Epidermal melanocyte (primary cell): ENCODE data around the gene PAEP.
A peak's percentile ranks its signal among the peaks of the same experiment; 100 is the strongest.

ENCODE experiments used
- DNase-seq: peaks from one replicate; pipeline ENCODE4 v3.0.0; 2011; ENCODE audit warnings: low spot score; ENCODE audit not compliant: insufficient read length

Gene PAEP

DNA sequence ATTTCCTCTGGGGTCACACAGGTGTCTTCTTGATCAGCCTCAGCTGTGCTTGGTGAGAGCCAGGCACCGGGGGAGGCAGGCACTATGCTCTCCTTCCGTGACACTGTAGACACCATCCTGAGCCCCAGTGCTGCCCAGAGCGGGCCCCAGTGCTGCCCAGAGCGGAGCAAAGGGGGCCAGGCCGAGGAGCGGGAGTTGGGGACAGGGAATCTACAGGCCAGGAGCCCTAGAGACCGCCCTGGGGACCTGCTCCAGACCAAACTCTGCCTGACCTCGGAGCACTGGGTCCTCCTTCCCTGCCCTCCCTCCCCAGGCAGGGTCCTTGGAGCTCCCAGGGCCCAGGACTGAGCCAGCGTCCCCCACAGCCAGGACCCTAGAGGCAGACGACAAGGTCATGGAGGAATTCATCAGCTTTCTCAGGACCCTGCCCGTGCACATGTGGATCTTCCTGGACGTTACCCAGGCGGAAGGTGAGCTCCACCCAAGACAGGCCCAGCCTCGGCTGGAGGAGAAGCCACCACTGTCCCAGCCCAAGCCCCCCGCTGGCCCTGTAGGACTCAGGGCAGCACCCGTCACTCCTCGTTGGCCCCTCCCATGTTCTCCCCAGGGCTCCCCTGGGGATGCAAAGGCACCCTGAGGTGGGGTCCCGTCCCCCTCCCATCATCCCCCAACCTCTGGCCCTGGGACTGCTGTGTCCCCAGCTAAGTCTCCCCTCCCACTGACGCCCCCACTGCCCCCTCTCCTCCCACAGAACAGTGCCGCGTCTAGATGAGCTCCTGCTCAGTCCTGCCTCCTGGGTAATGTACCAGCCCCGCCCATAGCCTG, 30.2 kb downstream of the PAEP start:
- peak; percentile 8 for DNase-seq

DNA sequence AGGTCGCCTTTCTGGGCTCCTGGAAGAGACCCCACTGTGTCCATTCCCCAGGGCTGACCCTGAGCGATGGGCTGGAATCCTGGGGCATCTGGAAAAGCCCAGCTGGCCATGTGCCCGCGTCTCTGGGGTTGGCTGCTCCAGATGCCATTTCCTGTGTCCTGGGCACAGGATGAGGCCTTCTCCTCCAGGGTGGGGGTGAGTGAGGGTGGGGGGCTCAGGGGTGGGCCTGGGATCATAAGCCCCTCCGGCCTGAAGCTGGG, 30.7 kb downstream of the PAEP start:
- DNase-seq, result peak; percentile 5

DNA sequence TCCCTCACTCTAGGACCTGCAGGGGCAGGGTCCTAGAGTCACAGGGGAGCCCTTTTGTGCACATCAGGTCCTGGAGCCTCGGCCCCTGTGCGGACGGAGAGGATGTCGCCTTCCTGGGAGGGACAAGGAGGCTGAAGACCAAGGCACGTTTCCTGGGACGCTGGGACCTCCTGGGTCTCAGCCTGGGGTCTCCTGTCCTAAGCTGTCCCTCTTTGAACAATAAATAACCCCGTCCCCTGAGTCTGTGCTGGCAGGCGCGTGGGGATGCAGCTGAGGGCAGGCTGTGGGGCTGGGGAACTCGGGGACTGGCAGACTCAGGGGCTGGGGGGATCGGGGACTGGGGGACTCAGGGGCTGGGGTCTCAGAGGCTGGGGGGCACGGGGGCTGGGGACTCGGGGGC, 31.1 kb downstream of the PAEP start:
- no peak for DNase-seq

DNA sequence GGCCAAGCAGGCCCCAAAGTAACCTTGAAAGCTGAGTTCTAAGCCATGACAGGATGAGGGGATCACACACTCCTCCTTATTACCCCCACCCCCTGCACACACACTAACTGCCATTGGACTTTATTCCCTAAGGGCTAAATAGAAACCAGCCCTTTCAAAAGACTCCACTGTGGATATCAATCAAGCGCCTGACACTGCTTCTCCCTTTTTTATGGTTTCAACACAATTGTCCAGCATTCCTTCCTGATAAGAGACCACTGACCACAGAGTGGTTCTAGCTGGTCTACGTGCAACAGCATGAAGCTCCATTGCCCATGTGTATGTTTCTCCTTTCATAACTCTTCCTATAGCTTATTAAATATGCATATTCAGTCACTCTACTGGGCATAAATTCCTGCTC, 34.7 kb downstream of the PAEP start:
- DNase-seq, result no peak

DNA sequence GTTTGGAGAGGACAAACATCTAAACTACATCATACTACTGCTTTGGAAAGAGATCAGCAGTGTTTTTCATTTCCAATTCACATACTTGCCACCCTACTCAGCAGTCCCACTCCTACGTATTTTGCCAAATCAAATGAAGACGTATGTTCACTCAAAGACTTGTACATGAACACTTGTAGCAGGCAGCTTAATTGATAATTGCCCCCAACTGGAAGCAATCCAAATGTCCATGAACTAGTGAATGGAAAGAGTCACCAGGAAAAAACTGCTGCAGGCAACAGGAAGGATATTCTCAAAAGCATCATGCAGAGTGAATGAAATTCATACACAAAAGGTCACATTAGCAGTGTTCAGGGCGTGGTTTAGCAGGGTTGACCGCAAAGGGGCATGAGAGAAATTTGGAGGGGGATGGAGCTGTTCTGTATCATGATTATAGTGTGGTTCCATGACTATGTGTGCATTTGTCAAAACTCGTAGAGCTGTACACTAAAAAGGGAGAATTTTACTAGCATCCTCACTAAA, 38.8 kb downstream of the PAEP start:
- DNase-seq, result no peak

DNA sequence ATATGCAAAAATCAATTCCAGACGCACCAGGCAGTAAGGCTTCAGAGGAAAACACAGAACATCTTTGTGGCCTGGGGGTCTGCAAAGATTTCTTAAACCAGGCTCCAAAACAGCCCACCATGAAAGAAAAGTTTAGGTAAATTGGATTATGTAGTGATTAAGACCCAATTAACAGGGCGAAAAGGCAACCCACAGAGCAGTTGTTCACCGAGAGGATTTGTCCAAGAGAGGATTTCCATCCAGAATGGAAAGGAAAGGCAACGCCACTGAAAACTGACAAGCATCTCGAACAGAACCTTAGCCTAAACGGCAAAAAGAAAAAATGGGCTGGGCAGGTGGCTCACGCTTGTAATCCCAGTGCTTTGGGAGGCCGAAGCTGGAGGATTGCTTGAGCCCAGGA, 40.4 kb downstream of the PAEP start:
- no peak for DNase-seq

DNA sequence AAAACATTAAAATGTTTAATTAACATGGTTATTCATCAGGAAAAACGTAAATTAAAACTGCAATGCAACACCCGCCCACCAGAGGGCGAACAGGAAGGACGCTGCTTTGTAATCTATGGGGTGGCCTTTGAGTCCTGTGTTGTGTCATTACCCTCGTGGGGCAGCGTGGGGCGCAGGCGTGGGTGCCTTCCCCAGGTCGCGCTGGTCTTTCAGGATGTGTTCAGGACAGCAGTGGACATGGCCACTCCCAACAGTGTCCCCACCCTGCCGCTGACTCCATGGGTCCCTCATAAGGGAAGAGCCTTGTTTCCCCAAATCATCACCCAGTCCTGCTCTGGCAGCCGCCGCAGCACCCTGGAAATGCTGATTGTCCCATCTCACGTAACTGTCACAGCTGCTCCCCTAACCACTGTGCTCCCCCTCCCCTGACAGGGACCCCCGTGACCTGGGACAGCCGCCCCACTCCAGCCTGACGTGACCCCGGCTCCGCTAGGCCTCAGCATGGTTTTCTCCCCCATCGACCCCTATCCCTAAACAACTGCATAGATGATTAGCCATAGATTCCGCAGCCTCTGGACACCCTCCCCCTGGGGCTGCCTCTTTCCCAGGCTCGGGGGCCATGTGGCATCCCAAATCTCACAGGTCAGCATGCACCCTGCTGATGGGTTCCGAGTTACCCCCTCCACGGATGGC, 41.4 kb downstream of the PAEP start:
- DNase-seq, result peak; percentile 48

DNA sequence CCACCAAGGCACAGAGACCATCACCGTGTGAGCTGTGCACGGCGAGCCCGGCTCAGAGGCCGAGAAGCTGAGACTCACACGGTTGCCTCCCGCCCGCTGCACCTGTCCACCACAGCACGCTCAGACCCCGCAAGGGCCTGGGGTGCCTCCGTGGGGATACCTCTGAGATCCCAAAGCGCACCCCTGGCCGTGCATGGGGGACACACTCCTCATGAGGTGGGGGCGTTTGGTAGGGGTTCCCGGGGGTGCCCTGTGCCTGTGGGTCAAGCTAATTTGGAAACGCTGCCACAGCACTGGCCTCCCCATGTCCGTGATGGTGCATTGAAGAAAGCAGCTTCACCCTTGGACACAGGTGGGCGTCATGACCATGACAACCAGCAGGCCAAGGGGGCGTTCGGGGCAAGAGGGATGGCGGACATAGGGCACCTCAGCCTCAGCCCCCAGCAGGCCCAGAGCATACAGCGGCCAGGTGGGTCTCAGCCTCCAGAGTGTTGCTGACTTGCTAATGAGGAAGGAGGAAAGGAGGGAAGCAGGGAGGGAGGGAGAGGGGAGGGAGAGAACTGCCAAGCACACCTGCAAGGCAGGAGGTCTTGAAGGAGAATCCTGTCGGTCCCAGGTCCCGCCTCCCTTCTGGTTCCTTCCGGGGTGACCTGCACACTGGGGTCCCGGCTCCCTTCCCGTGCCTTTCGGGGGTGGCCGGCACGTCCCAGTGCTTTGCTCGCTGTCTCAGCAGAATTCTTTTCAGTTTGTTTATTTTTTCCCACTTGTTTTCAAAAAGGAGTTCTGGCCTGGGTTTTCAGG, 43.1 kb downstream of the PAEP start:
- DNase-seq, result no peak

DNA sequence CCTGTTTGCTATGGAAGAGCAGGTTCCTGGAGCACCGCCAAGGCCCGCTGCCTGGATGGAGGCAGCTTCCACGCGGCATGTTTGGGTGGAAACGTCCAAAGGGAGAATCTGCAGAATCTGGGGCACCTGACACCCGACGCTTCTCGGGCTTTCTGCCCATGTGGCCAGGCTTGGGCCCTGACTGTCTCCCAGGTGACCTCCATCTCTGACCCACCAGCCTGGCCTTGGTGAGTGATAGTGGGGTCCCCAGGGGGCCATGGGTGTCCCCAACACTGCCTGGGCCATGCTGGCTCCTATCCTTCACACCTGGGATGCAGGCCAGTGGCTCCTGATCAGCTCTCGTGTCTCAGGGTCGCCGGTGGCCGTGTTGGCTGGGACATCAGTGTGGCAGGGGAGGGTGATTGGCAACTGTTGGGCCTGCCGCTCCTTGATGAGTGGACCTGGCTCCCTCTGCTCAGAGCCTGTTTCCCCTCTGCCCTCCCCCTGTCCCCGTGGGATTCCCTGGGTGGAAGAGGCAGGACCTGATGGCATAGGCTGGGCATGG, 43.8 kb downstream of the PAEP start:
- no peak for DNase-seq

DNA sequence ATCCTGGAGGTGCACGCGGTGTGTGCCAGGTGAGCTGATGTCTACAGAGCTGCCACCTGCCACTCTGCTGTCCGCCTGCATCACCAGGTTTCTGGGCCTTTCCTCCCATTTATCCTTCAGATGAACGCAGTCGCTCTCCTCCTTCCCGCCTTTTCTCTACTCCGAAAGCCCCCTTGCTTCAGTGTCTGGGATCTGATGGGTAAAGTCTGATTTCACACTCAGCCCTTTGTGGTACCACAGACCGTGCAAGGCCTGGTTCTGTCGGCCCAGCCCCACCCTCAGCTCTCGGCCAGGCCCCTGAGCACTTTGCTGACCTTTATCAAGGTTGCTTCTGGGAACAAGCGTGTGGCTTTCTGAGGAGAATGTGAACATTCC, 45.3 kb downstream of the PAEP start:
- DNase-seq, result no peak

DNA sequence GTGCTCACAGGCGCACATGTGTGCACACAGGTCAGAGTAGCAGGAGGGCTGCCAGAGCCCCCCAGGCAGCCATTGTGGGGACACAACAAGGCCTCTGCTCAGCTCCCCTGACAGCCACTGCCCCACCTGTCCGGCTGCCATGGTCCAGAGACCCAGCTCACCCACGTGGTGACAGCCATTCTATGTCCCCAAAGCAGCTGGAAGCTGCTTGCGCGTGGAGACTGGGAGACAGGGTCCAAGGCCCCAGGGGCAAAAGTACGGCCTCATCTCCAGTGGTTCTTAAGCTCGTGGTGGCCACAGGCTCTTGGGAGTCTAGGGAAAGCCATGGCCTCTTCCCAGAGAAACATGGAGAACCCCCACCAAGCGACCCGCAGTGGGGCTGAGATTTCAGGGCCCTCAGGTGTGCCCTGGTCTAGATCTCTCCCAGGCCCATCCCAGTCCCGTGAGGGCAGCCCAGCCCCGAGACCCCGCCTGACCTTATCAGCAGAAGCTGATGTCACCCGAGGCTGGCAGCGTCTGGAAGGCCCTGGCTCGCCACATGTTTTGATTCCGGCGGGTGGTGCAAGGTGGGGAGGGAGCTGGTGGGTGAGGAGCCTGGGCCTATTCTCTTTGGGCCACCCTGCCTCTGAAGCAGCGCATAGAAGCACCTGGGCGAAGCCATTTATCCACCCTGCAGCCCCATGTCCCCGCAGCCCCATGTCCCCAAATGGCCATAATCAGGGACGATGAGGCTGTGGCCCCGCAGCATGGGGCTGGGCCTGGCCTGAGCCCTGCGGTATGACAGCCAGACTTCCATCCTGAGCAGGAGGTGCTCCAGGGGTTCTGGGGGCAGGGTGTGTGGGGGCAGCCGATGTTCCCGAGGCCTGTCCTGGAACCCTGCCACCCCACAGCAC, 46.1 kb downstream of the PAEP start:
- DNase-seq, result no peak

DNA sequence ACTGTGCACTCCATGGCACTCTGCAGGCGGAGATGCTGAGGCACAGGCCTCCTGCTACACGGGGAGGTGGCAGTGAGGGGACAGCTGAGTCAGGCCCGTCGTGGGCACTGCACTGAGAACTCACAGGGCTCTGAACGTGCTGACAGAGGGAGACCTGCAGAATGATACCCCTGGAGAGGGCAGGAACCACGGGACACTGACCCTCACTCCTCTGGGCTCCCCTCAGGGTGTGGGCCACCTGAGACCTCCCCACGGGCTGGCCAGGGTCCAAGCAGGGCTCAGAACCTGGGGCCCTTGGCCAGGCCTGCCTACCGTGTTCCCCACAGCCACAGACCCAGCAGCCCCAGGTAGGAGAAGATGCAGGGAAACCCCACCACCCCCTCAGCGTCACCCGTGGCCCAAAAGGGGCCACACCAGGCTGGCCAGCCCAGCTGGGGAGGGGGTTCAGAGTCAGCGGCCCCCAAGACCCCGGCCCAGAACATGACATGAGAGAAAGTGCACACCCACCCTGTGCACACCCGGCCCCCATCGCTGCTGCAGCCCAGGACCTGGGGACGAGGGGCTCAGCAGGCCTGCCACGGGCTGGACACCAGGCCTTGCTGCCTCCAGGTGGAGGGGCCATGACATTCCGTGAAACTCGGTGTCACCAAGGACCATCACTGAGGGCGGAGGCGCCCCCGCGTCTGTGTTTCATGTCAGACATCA, 46.9 kb downstream of the PAEP start:
- DNase-seq, result no peak

DNA sequence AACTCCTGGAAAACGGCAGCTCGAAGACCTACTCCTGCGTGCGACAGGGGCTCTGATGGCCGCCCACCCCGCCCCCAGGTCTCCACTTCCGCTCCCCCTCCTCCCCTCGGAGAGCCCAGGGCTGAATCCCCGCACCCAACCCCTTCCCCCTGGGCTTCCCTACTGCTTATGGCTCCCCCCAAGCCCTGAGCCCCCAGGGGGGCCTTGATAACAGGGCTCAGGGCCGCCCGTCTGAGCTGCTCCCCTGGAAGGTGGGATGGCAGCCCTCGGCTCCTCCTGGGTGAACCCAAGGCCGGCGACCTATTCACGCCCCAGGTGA, 47.4 kb downstream of the PAEP start:
- DNase-seq, result no peak

DNA sequence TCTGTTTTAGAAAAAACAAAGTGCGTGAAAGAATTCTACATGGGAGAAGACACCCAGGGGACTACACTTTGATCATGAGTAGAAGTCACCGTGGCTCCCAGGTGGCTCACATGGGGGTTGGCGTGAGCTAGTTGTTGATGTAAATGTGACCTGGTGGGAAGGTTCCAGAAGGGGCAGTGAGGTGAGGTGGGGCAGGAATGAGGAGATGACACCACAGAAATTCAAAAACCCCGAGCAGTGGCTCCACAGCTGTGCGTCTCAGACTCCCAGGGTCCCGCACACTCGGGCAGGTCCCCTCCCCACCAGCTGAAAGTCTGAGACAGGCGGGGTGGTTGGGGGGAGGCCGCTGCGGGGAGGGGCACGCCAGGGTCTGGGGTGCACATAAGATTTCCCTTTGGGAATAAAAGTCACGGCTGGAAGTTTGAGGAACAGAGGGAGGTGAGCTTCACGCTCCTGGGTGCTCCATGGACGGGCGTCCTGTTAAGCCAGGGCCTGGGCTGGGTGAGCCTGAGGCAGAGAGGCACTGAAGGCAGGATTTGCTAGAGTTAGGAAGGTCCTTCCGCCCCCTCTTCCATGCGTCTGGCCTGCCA, 47.9 kb downstream of the PAEP start:
- no peak for DNase-seq

DNA sequence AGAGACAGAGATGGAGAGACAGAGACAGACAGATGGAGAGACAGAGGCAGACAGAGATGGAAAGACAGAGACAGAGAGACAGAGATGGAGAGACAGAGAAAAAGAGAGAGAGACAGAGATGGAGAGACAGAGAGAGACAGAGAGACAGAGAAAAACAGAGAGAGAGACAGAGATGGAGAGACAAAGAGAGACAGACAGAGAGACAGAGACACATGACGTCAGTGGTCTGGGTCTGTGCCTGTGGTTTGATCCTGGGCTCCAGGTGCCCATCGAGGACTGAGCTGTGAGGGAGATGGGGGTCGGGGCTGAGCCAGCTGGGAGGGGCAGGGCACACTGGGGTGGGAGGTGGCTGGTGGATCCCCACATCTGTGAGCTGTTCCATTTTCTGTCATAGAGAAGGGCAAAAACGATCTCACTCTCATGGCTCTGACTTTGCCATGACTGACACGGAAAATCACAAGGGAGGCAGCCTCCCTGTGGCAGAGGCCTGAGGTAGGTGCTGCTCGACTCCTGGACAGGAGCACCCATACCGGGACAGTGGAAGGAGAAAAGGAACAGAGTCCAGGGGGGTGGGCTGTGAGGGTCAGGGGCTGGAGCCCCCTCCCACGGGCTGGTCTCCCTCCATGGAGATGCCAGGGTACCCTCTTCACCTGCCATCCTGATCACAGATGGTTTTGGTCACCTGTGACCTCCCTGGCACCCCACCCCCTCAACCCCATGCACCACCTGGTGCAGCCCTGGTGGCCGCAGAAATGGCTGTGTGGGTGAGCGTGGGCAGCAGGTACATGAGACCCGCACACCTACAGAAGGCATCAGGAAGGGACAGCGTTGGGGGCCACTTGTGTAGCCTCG, 49.0 kb downstream of the PAEP start:
- DNase-seq, result no peak

DNA sequence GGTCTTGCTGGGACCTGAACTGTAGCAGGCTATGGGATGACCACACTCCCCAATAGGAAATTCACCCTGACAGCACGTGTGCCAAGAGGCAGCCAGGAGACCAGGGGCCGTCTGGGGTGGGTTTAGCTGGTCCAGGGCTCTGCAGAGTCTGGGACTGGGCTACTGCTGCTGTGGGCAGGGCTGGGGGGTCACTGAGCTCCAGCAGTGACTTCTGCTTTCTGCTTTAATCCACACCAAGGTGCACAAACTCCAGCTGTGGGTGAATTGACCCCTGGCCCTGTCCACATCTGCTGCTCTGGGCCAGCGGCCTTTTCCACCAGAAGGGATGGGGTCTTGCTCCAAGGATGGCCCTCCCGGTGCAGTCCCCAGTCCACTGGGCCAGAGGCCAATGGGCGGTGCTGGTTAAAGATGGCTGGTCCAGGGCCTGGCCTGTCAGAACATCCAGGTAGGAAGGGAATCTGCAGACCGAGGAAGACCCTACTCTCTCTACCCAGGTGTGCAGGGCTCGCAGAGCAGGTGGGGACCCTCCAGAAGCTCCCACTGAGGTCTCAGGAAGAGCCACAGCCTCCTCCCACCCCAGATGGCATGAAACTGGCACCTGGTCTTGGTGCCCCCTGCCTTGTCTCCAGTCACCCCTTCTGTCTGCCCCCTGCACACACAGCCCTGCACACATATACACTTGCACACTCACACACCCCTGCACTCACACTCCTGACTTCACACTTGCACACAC, 49.8 kb downstream of the PAEP start:
- no peak for DNase-seq

DNA sequence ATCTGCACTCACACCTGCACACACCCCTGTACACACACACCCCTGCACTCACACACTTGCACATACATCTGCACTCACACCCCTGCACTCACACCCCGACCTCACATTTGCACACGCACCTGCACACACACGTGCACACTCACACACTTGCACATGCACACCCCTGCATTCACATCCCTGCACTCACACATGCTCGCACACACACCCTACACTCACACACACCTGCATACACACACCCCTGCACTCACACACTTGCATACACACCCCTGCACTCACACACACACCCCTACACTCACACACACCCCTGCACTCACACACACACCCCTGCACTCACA, 50.3 kb downstream of the PAEP start:
- DNase-seq, result no peak

DNA sequence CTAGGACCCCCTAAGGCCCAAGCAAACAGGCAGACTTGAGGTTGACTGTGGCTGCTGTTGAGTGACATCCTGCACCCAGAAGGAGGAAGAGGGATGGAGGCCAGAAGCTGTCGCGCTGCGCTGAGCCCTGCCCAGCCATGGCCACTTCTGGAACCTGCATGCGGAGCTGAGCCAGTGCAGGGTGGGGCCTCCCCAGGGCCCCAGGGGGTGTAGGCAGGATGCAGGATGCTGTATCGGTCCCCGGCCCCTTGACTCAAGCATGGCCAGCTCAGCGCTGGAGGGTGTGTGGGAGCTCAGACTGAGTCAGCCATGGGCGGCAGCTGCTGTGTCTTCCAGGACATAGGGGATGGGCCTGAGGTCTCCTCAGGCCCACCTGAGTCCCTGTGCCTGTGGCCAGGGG, 50.9 kb downstream of the PAEP start:
- no peak for DNase-seq
